SK-N-MC (cell line): ENCODE data around the gene IL1RAPL1.

Experiments used
- DNase-seq: peaks from one replicate; pipeline ENCODE4 v3.0.0-alpha.2; 2011; ENCODE audit warnings: low read depth, low spot score
- H3K27ac ChIP-seq: fragments of 200-600 bp; sonication (generic); 2 replicates; pipeline ENCODE4 v1.5.1; 2016; ENCODE audit warnings: mixed run types
- H3K36me3 ChIP-seq: fragments of 200-600 bp; sonication (generic); 2 replicates; pipeline ENCODE4 v1.6.1; 2017; ENCODE audit warnings: antibody characterized with exemption, low read length, mixed read lengths; ENCODE audit not compliant: insufficient read depth
- H3K4me3 ChIP-seq: fragments of 200-600 bp; sonication (generic); 2 replicates; pipeline ENCODE4 v1.5.1; 2016
- H3K9ac ChIP-seq: fragments of 200-600 bp; sonication (generic); 2 replicates; pipeline ENCODE4 v1.8.0; 2017; ENCODE audit warnings: mixed run types, mixed read lengths; ENCODE audit not compliant: insufficient read length
- H3K9me3 ChIP-seq: fragments of 200-600 bp; sonication (generic); 2 replicates; pipeline ENCODE4 v1.6.1; 2017; ENCODE audit warnings: low read depth, mild to moderate bottlenecking, antibody characterized with exemption, low read length, moderate library complexity, mixed read lengths
- EZH2 ChIP-seq: fragments of 200-600 bp; sonication (generic); IDR thresholded peaks from one replicate; pipeline ENCODE4 v1.6.1; 2017; ENCODE audit warnings: antibody characterized with exemption
- FOXP2 ChIP-seq: optimal IDR thresholded peaks from 2 replicates; pipeline ENCODE3; 2011; ENCODE audit warnings: mild to moderate bottlenecking, moderate library complexity; ENCODE audit not compliant: insufficient read depth; ENCODE audit errors: extremely low read length, control extremely low read depth
- POLR2AphosphoS5 ChIP-seq: IDR thresholded peaks from 2 replicates; pipeline ENCODE4 v1.6.1; 2012; ENCODE audit warnings: mild to moderate bottlenecking, low read depth, low read length, borderline replicate concordance

Gene IL1RAPL1

GRCh38 chrX:28988246-28988645, 401.0 kb downstream of the IL1RAPL1 start:
- Histone ChIP-seq H3K27ac (no peak overlapping the region), H3K9me3 (no peaks in the 10 kb centered on the region), H3K9ac (no peak overlapping the region), H3K4me3 (no peak overlapping the region), H3K36me3 (no peaks in the 10 kb centered on the region)
- no peak for DNase-seq
- TF ChIP-seq FOXP2 (no peak), EZH2 (no peak), POLR2AphosphoS5 (no peak)

- DNase-seq, result no peak
- H3K9ac ChIP-seq, result no peak overlapping the region
- H3K4me3 ChIP-seq, result no peak overlapping the region
- no peaks in the 10 kb centered on the region for H3K36me3 ChIP-seq
- TF ChIP-seq FOXP2, result no peak
- TF ChIP-seq EZH2, result no peak
- no peak for TF ChIP-seq POLR2AphosphoS5
- H3K27ac ChIP-seq, result no peak overlapping the region
- H3K9me3 ChIP-seq, result no peaks in the 10 kb centered on the region
Observed at GRCh38 chrX:28997706-28998463, 410.6 kb downstream of the IL1RAPL1 start.

GRCh38 chrX:28998609-28999135, 411.4 kb downstream of the IL1RAPL1 start:
- H3K27ac ChIP-seq, result no peak overlapping the region
- no peak for TF ChIP-seq EZH2
- TF ChIP-seq FOXP2, result no peak
- TF ChIP-seq POLR2AphosphoS5, result no peak
- H3K9me3 ChIP-seq, result no peaks in the 10 kb centered on the region
- no peaks in the 10 kb centered on the region for H3K36me3 ChIP-seq
- no peak for DNase-seq
- H3K9ac ChIP-seq, result no peak overlapping the region
- no peak overlapping the region for H3K4me3 ChIP-seq

GRCh38 chrX:29012867-29013266, 425.6 kb downstream of the IL1RAPL1 start:
- H3K27ac ChIP-seq, result no peak overlapping the region
- no peak overlapping the region for H3K4me3 ChIP-seq

GRCh38 chrX:29023207-29023606, 436.0 kb downstream of the IL1RAPL1 start:
- Histone ChIP-seq H3K9ac (no peak overlapping the region), H3K36me3 (no peaks in the 10 kb centered on the region), H3K4me3 (no peak overlapping the region), H3K27ac (peak overlapping the region; percentile 29; the same call in 1 of the 2 replicates), H3K9me3 (no peaks in the 10 kb centered on the region)
- no peak for DNase-seq
- TF ChIP-seq FOXP2, result no peak
- no peak for TF ChIP-seq EZH2
- no peak for TF ChIP-seq POLR2AphosphoS5

More at GRCh38 chrX:29012867-29013266, 425.6 kb downstream of the IL1RAPL1 start:
- Histone ChIP-seq H3K9ac (no peak overlapping the region), H3K9me3 (no peaks in the 10 kb centered on the region), H3K36me3 (no peaks in the 10 kb centered on the region)
- DNase-seq, result no peak
- no peak for TF ChIP-seq FOXP2
- no peak for TF ChIP-seq POLR2AphosphoS5
- TF ChIP-seq EZH2, result no peak

- peak; percentile 76 for DNase-seq
- H3K27ac ChIP-seq, result peak overlapping the region; percentile 66
- H3K36me3 ChIP-seq, result no peaks in the 10 kb centered on the region
- TF ChIP-seq EZH2, result no peak
- peak; percentile 23; the same call in 1 of the 2 replicates for TF ChIP-seq POLR2AphosphoS5
- no peak overlapping the region for H3K9ac ChIP-seq
- no peaks in the 10 kb centered on the region for H3K9me3 ChIP-seq
- 0 out of 2 replicates have a peak overlapping the region, but pooled peaks have one; percentile 20 for H3K4me3 ChIP-seq
Observed at GRCh38 chrX:29024871-29025270, 437.6 kb downstream of the IL1RAPL1 start.

GRCh38 chrX:29039501-29039900, 452.3 kb downstream of the IL1RAPL1 start:
- Histone ChIP-seq H3K9ac (no peak overlapping the region), H3K27ac (no peak overlapping the region), H3K36me3 (no peaks in the 10 kb centered on the region), H3K4me3 (no peak overlapping the region), H3K9me3 (no peaks in the 10 kb centered on the region)
- TF ChIP-seq EZH2 (no peak), POLR2AphosphoS5 (no peak), FOXP2 (no peak)
- DNase-seq, result no peak

- Histone ChIP-seq H3K9ac (no peak overlapping the region), H3K9me3 (no peaks in the 10 kb centered on the region), H3K4me3 (no peak overlapping the region), H3K27ac (no peak overlapping the region), H3K36me3 (no peaks in the 10 kb centered on the region)
- TF ChIP-seq POLR2AphosphoS5, result no peak
- no peak for TF ChIP-seq FOXP2
- no peak for TF ChIP-seq EZH2
- no peak for DNase-seq
Observed at GRCh38 chrX:29040160-29040559, 452.9 kb downstream of the IL1RAPL1 start.
